GM12891 (cell line): ENCODE data around the gene GPC3.

Experiments
- DNase-seq: peaks from one replicate; pipeline ENCODE4 v3.0.0; 2011; ENCODE audit warnings: low spot score; ENCODE audit not compliant: insufficient read length
- FAIRE-seq: peaks from 2 replicates; lab custom pipeline; 2011; peaks lifted over from hg19 to GRCh38; lab: Jason Lieb, UNC
- PAX5 ChIP-seq: IDR thresholded peaks from 2 replicates; pipeline ENCODE4 v1.6.1; 2011; ENCODE audit warnings: low read length, moderate library complexity, mild to moderate bottlenecking; ENCODE audit not compliant: insufficient read depth, severe bottlenecking
- POLR2A ChIP-seq: IDR thresholded peaks from 2 replicates; pipeline ENCODE4 v1.6.1; 2011; ENCODE audit warnings: low read depth, low read length, control low read depth
- POLR2AphosphoS5 ChIP-seq: IDR thresholded peaks from 2 replicates; pipeline ENCODE4 v1.6.1; 2011; ENCODE audit warnings: low read depth, low read length, control low read depth
- POU2F2 ChIP-seq: IDR thresholded peaks from 2 replicates; pipeline ENCODE4 v1.6.1; 2011; ENCODE audit warnings: low read depth, mild to moderate bottlenecking, control low read depth, low read length, moderate library complexity
- SPI1 ChIP-seq: IDR thresholded peaks from 2 replicates; pipeline ENCODE4 v1.6.1; 2011; ENCODE audit warnings: low read depth, low read length, control low read depth
- TAF1 ChIP-seq: IDR thresholded peaks from 2 replicates; pipeline ENCODE4 v1.6.1; 2011; ENCODE audit warnings: low read depth, low read length, control low read depth

The GPC3 gene

DNA sequence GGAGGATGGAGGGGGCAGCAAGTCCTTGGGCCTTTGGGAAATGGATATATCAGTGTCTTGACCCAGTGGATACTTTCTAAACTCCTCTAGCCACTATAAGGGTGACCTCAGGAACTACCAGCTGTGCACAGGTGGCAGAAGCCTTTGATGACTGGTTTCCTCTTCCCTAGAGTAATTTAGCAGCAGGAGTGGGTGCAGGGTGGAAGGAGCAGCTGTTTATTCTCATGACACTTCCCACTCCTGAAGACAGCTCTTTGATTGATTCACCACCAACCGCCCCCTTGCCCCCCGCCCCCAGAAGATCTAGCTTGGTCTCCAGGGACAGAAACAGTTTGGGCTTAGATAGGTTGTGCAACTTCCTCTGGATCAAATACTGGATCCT is 63.0 kb downstream of the GPC3 start:
- DNase-seq (no peak), FAIRE-seq (peak; percentile 56)
- TF ChIP-seq SPI1 (no peak), TAF1 (no peak), POU2F2 (no peak), POLR2A (no peak), PAX5 (no peak), POLR2AphosphoS5 (no peak)

DNA sequence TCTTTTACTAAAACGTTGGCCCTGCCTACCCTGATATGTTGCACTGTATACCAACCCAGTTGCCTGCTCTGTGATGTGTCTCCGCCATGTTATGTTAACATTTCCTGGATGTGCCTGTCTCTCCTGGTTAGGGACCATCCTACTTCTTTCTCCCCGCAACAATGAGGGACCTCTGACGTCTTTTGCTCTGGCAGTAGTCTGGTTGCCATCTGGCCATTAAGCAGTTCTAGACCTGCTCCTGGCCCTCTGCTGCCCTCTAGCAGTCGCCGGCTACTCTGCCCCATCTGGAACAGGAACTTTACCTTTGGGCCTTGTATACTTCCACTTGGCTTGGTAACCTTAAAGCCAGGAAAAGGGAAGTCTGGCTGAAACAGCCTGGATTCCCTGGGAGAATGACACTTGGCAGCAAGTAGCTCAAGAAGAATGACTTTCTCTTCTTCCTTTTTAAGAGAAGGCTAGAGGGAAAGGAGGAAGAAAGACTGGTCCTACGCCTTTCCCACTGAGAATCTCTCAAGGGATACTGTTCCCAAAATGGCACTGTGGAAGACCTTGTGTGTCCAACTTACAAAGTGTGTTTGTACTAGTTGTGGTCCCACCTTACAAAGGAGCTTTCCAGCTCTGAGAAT is 63.5 kb downstream of the GPC3 start:
- FAIRE-seq (peak; percentile 82), DNase-seq (no peak)
- TF ChIP-seq TAF1 (no peak), PAX5 (no peak), POLR2A (no peak), POU2F2 (no peak), SPI1 (no peak), POLR2AphosphoS5 (no peak)

DNA sequence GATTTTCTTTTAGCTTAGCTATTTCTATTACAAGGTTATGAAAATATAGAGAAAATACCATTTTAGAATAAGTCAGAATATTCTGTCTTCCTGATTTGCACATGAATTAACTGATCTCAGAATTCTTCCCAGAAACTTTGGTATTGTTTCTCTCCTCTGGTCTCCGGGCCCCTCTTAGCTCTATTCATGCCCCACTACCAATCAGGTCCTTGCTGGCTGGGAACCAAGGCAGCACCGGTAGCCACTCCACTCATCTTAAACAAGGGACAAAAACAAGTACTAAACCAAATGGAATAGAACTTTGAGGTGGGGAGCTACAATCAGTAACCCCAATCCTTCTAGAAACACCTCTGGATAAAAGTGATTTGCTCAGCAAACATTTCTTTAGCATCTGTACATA is 64.3 kb downstream of the GPC3 start:
- TF ChIP-seq TAF1: no peak
- no peak for TF ChIP-seq POLR2A
- TF ChIP-seq PAX5: no peak
- no peak for TF ChIP-seq POLR2AphosphoS5
- TF ChIP-seq POU2F2: no peak
- no peak for DNase-seq
- FAIRE-seq: no peak

DNA sequence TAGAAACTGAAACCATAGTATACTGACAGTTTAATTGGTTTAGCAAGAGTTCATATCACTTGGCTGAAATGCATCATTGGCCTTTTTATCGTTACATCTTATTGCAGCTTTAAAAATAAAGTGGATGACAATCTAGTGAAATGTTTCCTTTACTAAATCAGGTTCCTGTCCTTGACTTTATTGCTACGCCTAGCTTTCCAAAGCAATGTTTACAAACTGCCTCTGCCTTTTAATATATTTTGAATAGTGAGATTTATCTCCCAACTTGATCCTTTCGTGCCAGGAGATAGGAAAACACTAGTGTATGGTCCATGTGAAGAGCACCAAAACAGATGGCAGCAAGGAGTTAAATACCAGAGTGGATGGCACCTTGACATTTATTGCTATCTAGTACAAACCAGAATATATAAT is 67.0 kb downstream of the GPC3 start:
- no peak for DNase-seq
- TF ChIP-seq POLR2AphosphoS5: no peak
- no peak for TF ChIP-seq SPI1
- no peak for TF ChIP-seq POU2F2
- TF ChIP-seq PAX5: no peak
- TF ChIP-seq TAF1: no peak
- no peak for TF ChIP-seq POLR2A
- peak; percentile 16 for FAIRE-seq

DNA sequence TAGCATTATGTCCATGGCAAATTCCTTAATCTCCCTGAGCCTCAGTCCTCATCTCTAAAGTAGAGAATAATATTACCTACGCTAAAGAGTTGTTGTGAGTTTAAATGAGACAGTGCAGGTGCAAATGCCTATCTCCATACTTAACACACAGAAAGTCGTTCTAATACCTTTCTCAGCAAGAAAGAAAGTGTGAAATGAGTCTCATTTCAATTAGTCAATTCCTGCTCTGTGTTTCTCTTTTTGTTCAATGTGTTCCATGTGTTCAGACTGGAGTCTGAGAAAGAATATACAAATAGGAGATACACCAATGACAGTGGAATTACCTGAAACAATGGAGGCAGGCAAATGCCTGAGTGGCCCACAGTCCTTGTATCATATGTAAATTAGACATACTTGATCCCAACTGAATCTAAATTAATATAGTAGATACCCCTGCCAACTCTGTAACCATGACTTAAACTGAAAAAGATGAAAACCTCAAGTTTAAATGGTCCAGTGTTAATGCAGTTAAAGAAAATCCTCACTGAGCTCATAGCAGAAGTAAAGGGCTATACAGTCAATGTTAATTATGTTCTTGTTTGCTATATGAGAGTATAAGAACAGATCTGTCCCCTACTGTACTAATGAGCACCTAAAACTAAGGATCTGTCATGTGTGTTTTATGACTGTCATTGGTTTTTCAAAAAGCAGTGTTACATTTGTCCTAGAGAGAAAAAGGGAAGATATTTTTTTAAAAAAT is 68.2 kb downstream of the GPC3 start:
- TF ChIP-seq POLR2A (no peak), POLR2AphosphoS5 (no peak), TAF1 (no peak), POU2F2 (no peak), PAX5 (no peak), SPI1 (no peak)
- DNase-seq (no peak), FAIRE-seq (no peak)

DNA sequence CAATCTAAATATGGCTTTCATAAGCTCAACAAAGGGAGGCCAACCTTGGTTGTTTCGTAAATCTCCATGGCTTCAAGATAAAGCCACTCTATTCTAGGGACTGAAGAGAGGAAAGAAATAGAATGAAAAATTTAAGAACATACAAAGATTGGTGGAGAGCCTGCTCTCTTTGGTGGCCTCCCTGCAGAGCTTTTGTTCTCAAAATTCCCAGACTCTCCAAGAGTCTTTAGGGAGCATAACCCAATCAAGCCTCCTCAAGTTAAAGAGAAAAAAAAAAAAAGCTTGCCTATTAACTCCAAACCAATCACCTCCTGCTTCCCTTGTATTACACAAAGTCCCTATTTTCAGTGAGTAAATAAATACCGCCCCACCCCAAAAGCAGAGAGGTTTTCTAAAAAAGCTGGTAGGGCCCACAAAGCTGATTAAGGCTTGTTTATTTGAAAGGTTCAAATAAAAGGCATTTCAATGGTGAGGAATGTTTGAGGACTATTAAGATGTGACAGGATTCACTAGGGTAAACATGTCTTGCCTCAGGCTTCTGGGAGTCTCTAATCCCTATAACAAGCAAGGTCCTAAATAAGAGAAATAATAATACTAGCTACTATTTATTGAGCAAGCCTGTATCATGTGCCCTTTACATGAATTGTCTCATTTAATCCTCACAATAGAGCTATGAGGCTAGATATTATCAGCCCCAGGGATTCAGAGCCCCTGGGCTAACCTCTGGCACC is 71.6 kb downstream of the GPC3 start:
- TF ChIP-seq TAF1 (no peak), POLR2A (no peak), PAX5 (no peak), POLR2AphosphoS5 (no peak), SPI1 (no peak), POU2F2 (no peak)
- no peak for FAIRE-seq
- no peak for DNase-seq

DNA sequence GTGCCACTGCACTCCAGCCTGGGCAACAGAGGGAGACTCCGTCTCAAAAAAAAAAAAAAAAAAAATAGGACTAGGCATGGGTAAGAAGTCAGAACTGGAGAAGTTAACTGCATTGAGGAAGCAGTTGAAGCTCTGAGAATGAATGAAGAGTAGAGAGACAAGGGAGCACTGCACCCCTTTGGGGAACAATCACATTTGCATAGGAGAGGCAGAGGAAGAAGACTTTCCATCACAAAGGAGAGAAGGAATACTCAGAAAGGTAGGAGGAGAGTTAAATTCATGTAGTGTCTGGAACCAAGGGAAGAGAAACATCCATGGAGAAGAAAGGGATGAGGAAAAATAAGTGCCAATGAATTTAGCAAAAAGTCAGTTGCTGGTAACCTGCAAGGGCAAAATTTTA is 72.4 kb downstream of the GPC3 start:
- TF ChIP-seq PAX5: no peak
- DNase-seq (no peak), FAIRE-seq (no peak)

DNA sequence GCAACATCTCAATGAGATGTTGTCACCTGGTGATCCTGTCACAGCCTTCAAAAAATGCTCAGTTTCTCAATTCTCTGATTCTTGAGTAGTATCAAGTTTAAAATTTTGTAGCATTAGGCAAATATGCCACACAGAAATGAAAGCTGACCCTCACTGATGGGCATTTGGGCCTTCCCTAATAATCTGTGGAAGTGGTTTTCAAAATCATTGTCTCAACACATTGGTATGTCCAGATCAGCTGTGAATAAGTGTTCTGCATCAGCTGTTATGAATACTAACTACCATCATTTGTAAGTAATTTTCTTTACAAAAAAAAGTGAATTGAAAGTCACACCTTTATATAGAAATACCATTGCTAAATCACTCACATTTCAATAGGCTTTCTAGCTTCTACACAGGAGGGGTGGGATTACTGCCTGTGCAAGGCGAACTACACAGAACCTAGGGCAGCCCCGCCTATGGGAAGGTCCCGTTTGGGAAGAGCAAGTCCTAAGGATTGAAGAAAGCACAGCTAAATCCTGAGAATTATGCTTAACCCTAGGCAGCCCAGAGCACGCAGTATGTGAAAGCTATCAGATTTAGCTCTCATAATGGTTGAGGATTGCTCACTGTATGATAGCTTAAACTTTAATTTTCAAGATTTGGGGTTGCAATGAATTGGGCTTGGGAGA is 73.4 kb downstream of the GPC3 start:
- DNase-seq: no peak
- no peak for TF ChIP-seq POLR2A
- TF ChIP-seq SPI1: no peak
- no peak for FAIRE-seq

DNA sequence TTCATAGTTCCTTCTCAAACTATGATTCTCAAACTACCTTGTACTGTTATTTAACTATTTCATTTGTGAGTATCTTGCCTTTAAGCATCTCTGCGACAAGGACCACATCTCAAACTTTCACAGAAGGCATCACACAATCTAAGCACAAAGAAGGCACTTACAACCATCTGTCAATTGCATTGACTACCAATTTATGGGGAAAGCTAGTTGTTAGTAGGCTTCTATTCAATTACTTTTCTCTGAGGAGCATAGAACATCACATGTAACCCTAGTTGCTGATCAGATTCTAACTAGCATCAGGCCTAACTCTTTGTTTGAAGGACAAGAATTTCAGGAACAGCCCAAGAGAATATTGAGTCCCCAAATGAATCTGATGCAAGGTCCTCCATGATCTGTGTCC is 74.9 kb downstream of the GPC3 start:
- FAIRE-seq (no peak), DNase-seq (no peak)
- TF ChIP-seq PAX5 (no peak), SPI1 (no peak), POU2F2 (no peak)
